Measurements from ENCODE around the gene MPZL2.

The MPZL2 gene

DNA sequence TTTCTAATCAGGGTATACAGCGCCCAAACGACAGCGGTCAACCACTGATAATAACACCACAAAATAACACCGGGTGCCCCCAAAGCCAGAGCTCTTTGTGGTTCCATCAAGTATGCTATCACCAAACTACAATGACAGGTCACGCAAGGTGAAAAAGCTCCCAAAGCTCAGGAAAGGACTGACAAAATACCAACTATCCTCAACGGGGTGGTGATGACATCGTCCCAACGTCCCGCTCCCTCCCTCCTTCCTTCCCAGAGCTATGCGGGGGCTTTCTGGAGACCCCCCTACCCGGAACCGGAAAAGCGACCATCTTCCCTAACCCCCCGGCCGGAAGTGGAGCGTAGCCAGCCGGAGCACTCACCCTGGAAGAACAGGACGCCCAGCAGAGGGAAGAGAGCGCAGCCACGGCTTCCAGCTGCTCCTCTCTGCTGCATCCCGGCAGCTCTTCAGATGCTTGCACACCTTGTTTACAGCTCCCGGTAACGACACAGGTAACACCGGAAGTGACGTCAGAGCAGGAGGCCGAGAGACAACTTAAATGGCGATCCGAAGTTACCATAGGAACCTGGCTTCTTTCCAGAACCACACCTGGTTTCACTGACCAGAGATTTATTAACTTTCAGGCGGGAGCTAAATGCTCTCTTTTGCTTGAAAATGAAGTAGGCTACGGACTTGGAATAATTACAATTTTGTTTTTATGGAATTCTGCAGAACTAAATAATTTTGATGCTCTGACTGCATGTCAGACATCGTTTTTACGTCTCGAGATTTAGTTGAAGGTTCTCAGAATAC, 12.0 kb downstream of the MPZL2 start, which contains the start of gene MPZL3:
Gene MPZL3, minus strand, starts transcription at position 508 of the 795 bp plus-strand sequence. Its CDS starts 71 bp downstream, at position 437.
- Histone ChIP-seq H2AFZ (ENCODE audit: low read length) (peak within 1 kb of the TSS; percentile 82), H3K9me3 (ENCODE audit: low read length) (no peaks in the 10 kb centered on the region), H3K36me3 (ENCODE audit: insufficient read depth, low read length) (no peaks in the 10 kb centered on the region), H3K4me3 (ENCODE audit: low read depth, low read length, poor library complexity, severe bottlenecking) (peak within 1 kb of the TSS; percentile 85), H3K9ac (ENCODE audit: low read length) (peak within 1 kb of the TSS; percentile 82), H3K79me2 (ENCODE audit: insufficient read depth, low read length) (no peaks in the 10 kb centered on the region), H3K4me1 (ENCODE audit: insufficient read depth, low read length, severe bottlenecking) (peaks cover 14% of the 10 kb centered on the region), H3F3A (ENCODE audit: insufficient read depth, low read length) (no peaks in the 10 kb centered on the region), H3K27me3 (ENCODE audit: insufficient read depth, low read length) (no peaks in the 10 kb centered on the region), H3K27ac (ENCODE audit: low read depth, low read length, poor library complexity, severe bottlenecking) (peak within 1 kb of the TSS; percentile 68), H3K4me2 (ENCODE audit: low read length) (peak within 1 kb of the TSS; percentile 98), H4K20me1 (ENCODE audit: insufficient read depth, low read length) (no peaks in the 10 kb centered on the region), H3K9me2 (ENCODE audit: low read depth, low read length) (no peaks in the 10 kb centered on the region)
- TF ChIP-seq EZH2 (IDR thresholded peaks at IDR 0.05; ENCODE audit: borderline replicate concordance, low read length) = no peak
- TF ChIP-seq, protein P1, sequence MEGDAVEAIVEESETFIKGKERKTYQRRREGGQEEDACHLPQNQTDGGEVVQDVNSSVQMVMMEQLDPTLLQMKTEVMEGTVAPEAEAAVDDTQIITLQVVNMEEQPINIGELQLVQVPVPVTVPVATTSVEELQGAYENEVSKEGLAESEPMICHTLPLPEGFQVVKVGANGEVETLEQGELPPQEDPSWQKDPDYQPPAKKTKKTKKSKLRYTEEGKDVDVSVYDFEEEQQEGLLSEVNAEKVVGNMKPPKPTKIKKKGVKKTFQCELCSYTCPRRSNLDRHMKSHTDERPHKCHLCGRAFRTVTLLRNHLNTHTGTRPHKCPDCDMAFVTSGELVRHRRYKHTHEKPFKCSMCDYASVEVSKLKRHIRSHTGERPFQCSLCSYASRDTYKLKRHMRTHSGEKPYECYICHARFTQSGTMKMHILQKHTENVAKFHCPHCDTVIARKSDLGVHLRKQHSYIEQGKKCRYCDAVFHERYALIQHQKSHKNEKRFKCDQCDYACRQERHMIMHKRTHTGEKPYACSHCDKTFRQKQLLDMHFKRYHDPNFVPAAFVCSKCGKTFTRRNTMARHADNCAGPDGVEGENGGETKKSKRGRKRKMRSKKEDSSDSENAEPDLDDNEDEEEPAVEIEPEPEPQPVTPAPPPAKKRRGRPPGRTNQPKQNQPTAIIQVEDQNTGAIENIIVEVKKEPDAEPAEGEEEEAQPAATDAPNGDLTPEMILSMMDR (IDR thresholded peaks at IDR 0.05; ENCODE audit: low read length) = no peak

DNA sequence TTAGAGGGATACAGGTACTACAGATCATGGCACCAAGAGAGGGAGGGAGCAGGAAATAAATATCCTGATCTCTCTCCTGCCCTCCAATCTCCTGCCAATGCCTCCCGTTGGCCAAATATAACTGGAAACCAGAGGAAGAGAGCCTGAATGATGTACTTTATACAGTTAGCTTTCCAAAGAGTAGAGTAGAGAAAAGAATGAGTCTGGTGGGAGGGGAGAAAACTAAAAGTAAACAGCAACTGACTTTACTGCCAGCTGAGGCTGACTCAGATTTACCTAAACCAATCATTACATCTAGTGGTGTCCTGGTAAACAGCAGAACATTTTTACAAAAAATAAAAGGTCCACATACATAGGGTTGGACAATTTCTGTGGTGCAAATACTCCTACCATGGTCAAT, 17.1 kb downstream of the MPZL2 start:
- Histone ChIP-seq H4K20me1 (ENCODE audit: insufficient read depth, low read length) (no peaks in the 10 kb centered on the region), H3K27me3 (ENCODE audit: insufficient read depth, low read length) (no peaks in the 10 kb centered on the region), H3K4me3 (ENCODE audit: low read depth, low read length, poor library complexity, severe bottlenecking) (no peak overlapping the region), H2AFZ (ENCODE audit: low read length) (no peak overlapping the region), H3K36me3 (ENCODE audit: insufficient read depth, low read length) (no peaks in the 10 kb centered on the region), H3K79me2 (ENCODE audit: insufficient read depth, low read length) (no peaks in the 10 kb centered on the region), H3K9ac (ENCODE audit: low read length) (no peak overlapping the region), H3K4me2 (ENCODE audit: low read length) (no peak overlapping the region), H3K4me1 (ENCODE audit: insufficient read depth, low read length, severe bottlenecking) (peaks cover 4% of the 10 kb centered on the region), H3K27ac (ENCODE audit: low read depth, low read length, poor library complexity, severe bottlenecking) (no peak overlapping the region), H3F3A (ENCODE audit: insufficient read depth, low read length) (no peaks in the 10 kb centered on the region), H3K9me3 (ENCODE audit: low read length) (no peaks in the 10 kb centered on the region), H3K9me2 (ENCODE audit: low read depth, low read length) (no peaks in the 10 kb centered on the region)
- TF ChIP-seq, protein P1 (IDR thresholded peaks at IDR 0.05; ENCODE audit: low read length) = no peak
- TF ChIP-seq EZH2 (IDR thresholded peaks at IDR 0.05; ENCODE audit: borderline replicate concordance, low read length) = no peak

DNA sequence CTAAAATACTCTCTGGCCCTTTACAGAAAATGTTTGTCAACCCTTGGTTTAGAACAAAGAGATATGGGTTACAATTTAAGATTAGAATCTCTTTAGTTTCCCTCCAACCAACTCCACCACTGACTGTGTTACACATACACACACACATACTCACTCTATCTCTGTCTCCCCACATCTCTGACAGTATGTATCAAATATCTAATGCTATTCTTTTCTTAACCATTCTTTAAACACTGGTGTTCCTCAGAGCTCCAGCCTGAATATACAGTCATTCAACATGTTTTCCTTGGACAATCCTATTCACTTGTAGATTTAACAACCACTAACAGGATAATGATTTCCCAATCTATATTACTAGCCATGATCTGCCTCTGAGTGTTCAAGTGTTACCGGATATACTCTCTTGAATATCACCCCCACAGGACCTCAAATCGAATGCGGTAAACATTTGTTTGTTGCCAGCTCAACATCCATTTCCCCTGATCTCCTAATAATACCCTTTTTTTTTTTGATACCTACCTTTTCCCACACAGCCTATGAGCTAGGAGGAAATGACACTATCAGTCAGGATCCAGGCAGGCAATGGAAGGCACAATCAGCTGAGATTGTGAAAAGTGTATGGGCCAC, 18.0 kb downstream of the MPZL2 start:
- H3K9ac ChIP-seq (ENCODE audit: low read length) = no peak overlapping the region
- no peaks in the 10 kb centered on the region for H3K9me3 ChIP-seq (ENCODE audit: low read length)
- H3K4me2 ChIP-seq (ENCODE audit: low read length) = no peak overlapping the region
- no peaks in the 10 kb centered on the region for H3K36me3 ChIP-seq (ENCODE audit: insufficient read depth, low read length)
- H3K79me2 ChIP-seq (ENCODE audit: insufficient read depth, low read length) = no peaks in the 10 kb centered on the region
- TF ChIP-seq, protein P1 (IDR thresholded peaks at IDR 0.05; ENCODE audit: low read length) = no peak
- no peak overlapping the region for H3K4me3 ChIP-seq (ENCODE audit: low read depth, low read length, poor library complexity, severe bottlenecking)
- H3K9me2 ChIP-seq (ENCODE audit: low read depth, low read length) = no peaks in the 10 kb centered on the region
- H4K20me1 ChIP-seq (ENCODE audit: insufficient read depth, low read length) = no peaks in the 10 kb centered on the region
- no peak overlapping the region for H3K27ac ChIP-seq (ENCODE audit: low read depth, low read length, poor library complexity, severe bottlenecking)
- H3K4me1 ChIP-seq (ENCODE audit: insufficient read depth, low read length, severe bottlenecking) = no peaks in the 10 kb centered on the region
- no peak overlapping the region for H2AFZ ChIP-seq (ENCODE audit: low read length)
- H3K27me3 ChIP-seq (ENCODE audit: insufficient read depth, low read length) = no peaks in the 10 kb centered on the region
- no peaks in the 10 kb centered on the region for H3F3A ChIP-seq (ENCODE audit: insufficient read depth, low read length)
